Left hindlimb (tissue), 1 donor: Measurements from ENCODE around the gene CCDC24.

Experiments used
- DNase-seq: peaks from one replicate; pipeline ENCODE4 v3.0.0-alpha.2; 2018

The CCDC24 gene

DNA sequence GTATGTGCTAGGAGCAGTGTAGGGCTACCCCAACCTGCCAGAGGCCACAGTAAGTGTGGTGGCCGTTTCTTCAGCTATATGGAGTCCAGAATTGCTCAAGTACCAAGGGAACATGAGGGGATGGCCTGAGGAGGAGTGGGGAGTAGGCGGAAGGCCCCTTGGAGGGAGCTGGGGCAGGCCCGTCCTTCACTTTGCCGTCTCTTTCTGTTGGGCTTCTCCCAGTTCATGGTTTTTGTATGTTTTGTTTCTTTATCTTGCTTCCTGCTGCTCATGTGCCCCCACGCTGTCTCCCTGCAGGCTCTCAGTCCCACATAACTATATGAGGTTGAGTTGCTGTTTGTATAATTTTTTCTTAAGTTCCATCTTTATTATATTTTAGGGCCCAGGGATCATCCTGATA lies 27.5 kb upstream of the CCDC24 start:
- DNase-seq: no peak

DNA sequence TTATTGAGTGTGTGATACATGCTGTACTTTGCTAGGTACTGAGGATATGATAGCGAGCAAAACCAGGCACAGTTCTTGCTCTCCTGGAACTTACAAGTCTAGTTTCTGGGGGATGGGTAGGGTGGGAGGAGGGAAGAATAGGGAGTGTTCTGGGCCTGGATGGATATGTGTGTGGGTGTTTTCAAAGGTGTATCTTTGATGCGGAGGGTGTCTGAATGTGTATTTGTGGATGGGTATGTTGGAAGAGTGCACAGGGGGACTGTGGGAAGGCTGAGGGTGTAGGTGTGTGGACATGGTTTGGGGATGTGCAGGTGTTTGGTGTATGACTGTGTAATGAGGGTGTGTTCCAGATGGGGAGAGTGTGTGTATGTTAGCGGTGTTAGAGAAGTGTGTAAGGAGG lies 26.1 kb upstream of the CCDC24 start:
- DNase-seq: no peak

- DNase-seq: no peak
Measured at GRCh38 chr1:43968348-43968948, 23.0 kb upstream of the CCDC24 start.

- no peak for DNase-seq
Measured at GRCh38 chr1:43969416-43969745, 22.0 kb upstream of the CCDC24 start.

- DNase-seq: peak; percentile 98
Measured at GRCh38 chr1:43969746-43970466, 21.5 kb upstream of the CCDC24 start, which contains the start of gene DPH2. Gene DPH2, plus strand, starts transcription at chr1:43970010. Its CDS starts 166 bp downstream, at chr1:43970176.

- DNase-seq: no peak
Measured at GRCh38 chr1:43970502-43970901, 20.9 kb upstream of the CCDC24 start.

- no peak for DNase-seq
Measured at GRCh38 chr1:43970911-43971310, 20.5 kb upstream of the CCDC24 start.

- DNase-seq: no peak
Measured at GRCh38 chr1:43971336-43971980, 19.9 kb upstream of the CCDC24 start.

DNA sequence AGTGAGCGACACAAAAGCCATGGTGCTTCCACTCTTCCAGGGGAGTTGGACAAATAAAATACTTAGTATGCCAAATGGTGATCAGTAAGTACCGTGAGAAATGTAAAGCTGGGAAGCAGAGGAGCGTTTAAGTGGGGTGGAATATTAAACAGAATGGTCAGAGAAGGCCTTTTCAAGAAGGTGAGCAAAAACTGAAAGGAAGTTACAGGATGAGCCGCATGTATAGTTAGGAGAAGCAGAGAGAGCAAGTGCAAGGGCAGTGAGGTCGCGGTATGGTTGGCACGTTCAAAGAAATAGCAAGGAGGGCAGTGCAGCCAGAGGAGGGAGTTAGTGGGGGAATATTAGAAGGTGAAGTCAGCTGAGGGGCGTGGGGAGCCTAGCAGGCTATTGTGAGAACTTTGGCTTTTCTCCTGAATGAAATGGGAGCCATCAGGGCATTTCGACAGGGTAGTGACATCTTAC lies 17.4 kb upstream of the CCDC24 start:
- no peak for DNase-seq

DNA sequence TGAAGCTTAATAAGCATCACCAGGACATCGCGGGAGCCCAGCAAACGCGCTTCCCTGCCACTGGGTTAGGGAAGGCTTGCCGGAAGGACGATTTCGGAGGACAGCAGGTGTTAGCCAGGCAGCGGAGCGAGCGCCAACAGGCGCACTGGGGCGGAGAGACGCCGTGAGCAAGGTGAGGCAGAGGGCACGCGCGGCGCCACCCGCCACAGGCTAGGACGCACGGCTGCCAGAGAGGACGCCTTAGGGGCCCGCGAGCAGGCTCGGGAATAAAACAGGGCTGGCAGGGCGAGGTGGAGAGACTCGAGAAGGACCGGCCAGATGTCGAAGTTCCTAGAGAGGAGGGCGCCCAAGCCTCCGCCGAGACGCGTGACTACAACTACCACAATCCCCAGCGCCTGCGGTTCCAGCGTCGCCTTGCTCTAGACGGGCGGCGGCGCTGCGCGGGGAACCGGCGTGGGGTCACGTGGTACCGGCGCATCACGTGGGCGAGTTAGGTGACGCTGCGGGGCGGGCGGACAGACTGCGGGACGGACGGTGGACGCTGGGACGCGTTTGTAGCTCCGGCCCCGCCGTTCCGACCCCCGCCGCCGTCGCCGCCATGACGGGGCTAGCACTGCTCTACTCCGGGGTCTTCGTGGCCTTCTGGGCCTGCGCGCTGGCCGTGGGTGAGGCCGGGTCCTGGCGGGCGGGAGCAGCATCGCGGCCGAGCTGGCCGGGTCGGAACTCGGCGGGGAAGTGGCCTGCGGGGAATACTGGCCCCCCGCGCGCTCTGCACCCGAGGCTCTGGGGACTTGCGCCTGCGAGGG lies 16.8 kb upstream of the CCDC24 start, which contains the start of gene ATP6V0B:
ATP6V0B (plus strand) TSS at position 518 of the 806 bp plus-strand sequence; CDS start at position 599, 81 bp downstream.
- DNase-seq: peak; percentile 95

DNA sequence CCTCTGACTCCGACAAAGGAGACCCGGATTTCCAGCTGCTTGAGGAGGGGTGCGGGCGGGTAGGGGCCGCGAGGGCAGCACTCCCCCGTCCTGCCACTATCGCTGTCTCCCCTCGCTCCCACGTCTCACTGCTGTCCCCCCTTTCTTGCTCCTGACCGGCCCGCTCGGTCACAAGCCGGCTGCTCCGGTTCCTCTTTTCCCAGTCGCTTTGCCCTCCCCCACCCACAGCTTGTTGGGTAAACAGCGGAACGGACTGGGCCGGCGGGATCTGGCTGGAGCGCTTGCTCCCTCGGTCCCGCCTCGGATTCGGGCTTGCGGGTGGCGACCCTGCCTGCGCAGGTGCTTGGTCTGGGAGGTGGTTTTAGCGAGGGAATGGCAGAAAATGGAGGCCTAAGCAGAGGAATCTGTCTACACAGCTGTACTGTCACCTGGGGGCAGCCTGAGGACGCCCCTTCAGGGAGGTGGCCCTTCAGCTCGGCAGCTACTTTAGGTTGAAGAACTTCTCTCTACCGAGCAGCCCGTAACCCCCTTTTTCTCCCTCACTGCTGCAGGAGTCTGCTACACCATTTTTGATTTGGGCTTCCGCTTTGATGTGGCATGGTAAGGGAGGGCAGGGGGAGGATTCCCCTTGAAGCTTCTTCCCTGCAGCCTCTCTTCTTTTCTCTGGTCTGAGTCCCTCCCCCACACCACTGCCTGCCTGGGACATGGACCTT lies 16.0 kb upstream of the CCDC24 start:
- DNase-seq: no peak

GRCh38 chr1:43976045-43976444 lies 15.4 kb upstream of the CCDC24 start:
- no peak for DNase-seq

DNA sequence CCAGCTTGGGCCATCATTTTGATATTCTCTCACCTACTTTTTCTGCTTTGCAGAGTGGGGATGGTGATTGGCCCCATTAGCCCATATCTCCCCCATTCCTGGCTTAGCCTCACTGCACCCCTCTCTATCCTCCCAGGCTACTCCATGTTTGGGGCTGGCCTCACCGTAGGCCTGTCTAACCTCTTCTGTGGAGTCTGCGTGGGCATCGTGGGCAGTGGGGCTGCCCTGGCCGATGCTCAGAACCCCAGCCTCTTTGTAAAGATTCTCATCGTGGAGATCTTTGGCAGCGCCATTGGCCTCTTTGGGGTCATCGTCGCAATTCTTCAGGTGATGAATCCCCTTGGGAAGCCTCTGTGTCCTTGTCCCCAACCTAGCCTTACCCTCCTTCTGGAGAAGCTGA lies 14.5 kb upstream of the CCDC24 start:
- DNase-seq: no peak

DNA sequence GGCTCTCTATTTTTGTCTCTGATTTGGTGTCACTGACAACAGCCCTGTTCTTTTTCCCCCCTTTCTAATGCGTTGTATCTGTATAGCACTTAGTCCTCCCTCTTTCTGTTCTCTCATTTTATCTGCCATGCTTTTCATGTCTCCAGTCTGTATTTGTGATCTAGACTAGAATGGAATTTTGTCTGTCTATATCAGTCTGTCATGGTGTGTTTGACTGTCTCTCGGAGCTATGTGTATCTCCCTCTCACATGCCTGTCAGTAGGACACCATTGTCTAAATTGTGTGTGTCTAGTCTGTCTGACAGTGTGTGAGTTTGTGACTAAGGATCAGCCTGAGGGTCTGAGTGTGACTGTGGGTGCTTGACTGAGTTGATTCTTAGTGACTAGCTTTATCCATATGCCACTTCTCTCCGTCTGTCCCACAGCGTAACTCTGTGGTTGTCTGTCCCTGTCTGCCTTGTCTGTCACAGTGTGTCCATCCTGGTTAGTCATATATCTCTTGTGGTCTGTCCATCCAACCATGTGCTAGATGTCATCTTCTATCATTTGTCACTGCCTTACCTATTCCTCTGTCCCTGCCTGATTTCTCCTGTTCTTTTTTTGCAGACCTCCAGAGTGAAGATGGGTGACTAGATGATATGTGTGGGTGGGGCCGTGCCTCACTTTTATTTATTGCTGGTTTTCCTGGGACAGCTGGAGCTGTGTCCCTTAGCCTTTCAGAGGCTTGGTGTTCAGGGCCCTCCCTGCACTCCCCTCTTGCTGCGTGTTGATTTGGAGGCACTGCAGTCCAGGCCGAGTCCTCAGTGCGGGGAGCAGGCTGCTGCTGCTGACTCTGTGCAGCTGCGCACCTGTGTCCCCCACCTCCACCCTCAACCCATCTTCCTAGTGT lies 13.8 kb upstream of the CCDC24 start:
- DNase-seq: no peak

GRCh38 chr1:43978264-43978550 lies 13.2 kb upstream of the CCDC24 start:
- DNase-seq: no peak

DNA sequence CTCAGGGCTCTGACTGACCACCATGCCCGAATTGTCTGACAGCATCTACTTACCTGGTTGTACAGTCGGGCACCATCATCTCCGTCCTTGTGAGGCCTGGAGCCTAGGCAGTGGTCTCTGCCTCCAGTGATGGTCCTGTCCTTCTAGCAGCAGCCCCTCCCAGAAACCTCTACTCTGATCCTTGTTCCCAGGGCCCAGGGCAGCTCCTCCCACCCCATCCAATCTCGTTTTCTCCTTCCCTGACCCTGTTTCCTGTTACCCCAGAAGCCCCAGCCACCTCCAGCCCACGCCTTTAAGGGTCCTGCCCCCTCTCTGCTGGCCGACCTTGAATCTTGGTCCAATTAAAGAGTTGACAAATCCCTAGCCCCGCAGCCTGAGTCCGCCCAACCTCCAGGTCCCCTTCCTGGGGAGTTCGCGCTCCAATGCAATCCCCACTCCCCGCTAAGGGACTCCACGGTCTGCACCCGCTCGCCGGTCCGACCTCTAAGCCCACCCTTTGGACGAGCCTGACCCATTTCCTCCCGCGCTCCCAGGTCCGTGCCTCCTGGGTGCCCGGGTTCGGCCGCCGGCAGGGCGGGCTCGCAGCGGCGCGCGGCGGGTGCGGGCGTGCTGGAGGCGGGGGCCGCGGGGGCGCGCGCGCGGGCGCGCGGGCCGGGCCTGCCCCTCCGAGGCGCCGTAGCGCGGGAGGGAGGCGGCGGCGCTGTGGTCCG lies 12.7 kb upstream of the CCDC24 start, which contains the start of gene B4GALT2:
B4GALT2 (plus strand) TSS at position 660 of the 710 bp plus-strand sequence. CDS start 1,951 bp downstream, outside the sequence.
- no peak for DNase-seq

DNA sequence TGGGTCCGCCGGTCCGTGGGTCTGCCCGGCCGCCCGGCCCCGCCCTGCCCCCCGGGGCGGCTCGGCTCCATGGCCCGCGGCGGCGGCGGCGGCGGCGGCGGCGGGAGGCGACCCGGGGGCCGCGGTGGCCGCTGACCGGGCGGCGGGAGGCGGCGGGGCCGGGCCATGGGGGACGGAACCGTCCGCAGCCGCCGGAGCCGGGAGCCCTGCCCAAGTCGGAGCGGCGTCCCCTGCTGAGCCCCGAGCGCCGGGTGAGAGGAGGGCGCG lies 12.2 kb upstream of the CCDC24 start:
- DNase-seq: no peak

DNA sequence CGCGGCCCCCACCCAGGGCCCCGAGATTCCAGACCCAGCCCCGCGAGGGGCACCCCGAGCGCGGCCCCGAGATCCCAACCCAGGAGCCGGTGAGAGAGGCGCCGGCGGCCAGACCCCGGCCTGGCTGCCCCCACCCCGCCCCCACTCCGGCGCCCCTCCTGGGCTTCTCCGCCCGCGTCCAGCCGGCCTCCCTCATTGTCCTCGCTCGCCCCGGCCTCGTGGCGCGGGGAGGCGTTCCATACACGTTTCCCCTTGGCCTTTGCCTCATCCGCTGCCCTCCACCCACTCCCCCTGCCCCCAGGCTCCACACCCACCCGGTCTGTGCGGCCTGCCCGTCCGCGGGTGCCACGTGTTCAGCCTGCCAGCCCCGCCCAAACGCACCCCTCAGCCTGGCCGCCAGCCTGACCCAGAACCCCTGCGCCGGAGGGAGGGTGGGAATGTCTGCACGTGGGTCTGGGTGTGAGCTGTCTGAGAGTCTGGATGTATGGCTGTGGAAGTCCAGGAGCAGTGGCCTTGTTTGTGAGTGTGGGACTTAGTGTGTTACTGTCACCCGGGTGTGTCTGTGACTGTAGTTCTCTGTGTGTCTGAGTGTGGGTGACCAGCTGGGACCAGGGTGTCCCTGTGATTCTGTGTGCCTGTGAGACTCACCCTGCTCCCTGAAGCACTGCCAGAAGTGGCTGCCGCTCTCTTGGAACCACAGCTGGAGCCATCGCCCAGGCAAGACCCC lies 11.7 kb upstream of the CCDC24 start:
- DNase-seq: peak; percentile 84

DNA sequence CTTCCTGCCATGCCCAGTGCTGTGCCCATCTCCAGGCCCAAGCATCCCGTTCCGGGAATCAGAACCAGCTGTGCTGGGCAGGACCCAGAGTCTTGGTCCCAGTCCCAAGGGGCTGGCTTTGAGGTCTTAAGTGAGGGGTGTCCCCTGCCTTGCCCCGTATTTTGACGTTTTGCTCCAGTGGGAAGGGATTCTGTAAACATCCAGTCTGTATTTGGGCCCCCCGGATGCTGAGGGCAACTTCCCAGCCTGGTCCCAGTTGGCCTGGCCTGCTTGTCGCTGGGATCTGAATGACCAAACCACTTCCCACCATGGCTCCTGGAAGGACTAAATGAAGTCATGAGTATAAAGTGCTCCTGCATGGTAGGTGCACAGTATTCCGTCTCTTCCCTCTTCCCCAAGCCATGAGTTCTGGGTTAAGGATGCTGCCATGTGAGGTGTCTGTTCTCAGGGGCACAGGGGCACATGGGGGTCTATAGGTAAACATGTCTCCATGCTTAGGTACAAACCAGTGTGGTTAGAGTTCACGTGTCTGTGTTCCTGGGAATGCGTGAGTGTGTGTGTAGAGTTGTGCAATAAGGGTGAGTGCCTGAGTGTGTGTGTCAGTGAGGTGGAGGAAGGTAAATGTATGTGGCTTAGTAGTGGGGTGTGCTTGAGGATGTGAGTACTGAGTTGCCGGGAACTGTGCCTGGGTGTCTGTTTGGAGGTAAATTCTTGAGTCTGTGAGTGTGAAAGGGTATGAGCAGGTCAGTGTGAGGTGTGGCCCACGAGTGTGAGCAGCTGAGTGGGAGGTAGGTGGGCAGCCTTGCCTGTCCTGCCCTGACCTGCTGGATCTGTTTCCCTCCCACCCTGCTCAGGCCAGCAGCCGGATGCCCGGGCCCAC lies 10.9 kb upstream of the CCDC24 start:
- no peak for DNase-seq

GRCh38 chr1:43981135-43981491 lies 10.3 kb upstream of the CCDC24 start:
- DNase-seq: no peak
